Fibroblast of mammary gland (primary cell): ENCODE results near the gene KIF18A.

Experiments used
- DNase-seq: peaks from one replicate; pipeline ENCODE4 v3.0.0-alpha.2; 2010; ENCODE audit warnings: low read depth
- H3K4me3 ChIP-seq: 2 replicates; pipeline ENCODE4 v1.5.1; 2011; ENCODE audit warnings: low read depth, mild to moderate bottlenecking, low read length, moderate library complexity; ENCODE audit not compliant: control insufficient read depth
- CTCF ChIP-seq: conservative IDR thresholded peaks from 2 replicates; pipeline ENCODE4 v1.5.1; 2011; ENCODE audit warnings: low read depth, low read length, inconsistent platforms; ENCODE audit not compliant: control insufficient read depth, insufficient read depth

The KIF18A gene

DNA sequence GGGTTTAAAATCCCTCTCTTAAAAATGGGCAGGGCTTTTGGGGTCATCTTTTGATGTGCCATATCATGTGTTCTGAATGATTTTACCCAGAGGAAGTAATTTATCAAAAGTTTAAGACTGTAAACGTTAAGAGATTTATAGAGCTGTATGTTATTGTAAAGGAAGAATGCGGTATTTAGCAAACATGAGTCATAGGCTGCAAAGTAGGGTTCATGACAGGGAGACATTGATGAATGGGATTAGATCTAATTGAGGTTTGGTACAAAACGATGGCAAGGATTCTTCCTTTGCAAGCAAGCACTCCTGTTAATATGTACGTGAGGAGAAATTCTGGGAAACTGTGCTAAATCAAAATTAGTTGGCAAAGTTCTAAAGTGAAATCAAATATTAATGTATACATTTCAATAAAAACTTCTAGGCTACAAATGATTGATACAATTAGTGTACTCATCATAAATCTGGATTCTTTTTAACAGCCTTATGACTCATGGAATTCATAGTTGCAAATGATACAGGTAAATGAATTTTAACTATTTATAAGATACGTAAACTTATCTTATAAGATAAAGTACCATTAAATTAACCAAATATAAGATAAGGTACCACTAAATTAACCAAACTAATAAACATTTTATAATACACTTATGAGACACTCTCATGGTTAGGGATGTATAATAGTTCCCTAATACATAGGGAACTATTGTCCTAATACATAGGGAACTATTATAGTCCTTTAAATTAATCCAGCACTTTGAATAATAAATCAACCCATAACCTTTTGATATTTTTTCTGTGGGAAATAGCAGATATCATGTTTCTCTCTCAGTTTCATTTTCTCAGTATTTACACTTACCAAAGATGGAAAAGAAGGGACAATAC lies 58.4 kb downstream of the KIF18A start:
- no peak overlapping the region for H3K4me3 ChIP-seq
- DNase-seq: peak; percentile 47
- no peak for TF ChIP-seq CTCF

- H3K4me3 ChIP-seq: no peak overlapping the region
- TF ChIP-seq CTCF: no peak
- DNase-seq: no peak
Observed at GRCh38 chr11:28048812-28049211, 59.1 kb downstream of the KIF18A start.

DNA sequence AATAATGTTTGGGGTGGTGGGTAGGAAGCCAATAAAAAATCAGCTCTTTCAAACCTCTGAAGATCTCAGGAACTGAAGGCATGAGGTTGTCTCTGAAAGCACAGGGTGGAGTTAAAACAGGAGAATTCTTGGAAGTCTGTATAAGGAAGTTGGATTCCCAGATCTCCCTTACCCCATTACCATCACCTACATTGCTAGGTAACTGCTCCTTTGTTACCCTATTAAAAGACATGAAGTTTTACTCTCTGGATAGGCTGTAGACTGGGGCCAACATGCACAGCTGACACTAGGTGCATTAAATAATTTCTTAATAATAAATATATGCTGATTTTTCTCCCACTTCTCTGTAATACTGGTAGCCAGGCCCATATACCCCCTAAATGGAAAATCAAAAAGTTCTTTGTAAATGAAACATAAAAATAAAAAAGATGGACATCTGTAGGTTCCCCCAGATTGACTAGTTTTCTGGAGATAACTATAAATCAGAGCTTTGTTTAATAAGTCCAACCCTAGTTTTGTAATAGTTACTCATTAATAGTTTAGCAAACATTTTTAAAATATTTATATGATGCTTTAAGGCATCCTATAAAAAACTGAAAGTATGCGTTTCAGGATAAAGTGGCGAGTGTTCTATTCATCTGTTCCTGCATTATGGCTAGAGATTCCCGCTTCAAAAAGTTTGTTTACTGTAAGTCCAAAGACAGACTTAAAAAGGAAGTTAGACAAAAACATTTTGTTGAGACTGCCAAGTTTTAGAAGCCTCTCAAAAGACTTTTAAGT lies 63.8 kb downstream of the KIF18A start:
- TF ChIP-seq CTCF: no peak
- no peak for DNase-seq
- no peak overlapping the region for H3K4me3 ChIP-seq

GRCh38 chr11:28040384-28040783 lies 67.6 kb downstream of the KIF18A start:
- no peak overlapping the region for H3K4me3 ChIP-seq
- no peak for TF ChIP-seq CTCF
- DNase-seq: no peak

GRCh38 chr11:28038775-28039174 lies 69.2 kb downstream of the KIF18A start:
- TF ChIP-seq CTCF: no peak
- no peak overlapping the region for H3K4me3 ChIP-seq
- DNase-seq: no peak

DNA sequence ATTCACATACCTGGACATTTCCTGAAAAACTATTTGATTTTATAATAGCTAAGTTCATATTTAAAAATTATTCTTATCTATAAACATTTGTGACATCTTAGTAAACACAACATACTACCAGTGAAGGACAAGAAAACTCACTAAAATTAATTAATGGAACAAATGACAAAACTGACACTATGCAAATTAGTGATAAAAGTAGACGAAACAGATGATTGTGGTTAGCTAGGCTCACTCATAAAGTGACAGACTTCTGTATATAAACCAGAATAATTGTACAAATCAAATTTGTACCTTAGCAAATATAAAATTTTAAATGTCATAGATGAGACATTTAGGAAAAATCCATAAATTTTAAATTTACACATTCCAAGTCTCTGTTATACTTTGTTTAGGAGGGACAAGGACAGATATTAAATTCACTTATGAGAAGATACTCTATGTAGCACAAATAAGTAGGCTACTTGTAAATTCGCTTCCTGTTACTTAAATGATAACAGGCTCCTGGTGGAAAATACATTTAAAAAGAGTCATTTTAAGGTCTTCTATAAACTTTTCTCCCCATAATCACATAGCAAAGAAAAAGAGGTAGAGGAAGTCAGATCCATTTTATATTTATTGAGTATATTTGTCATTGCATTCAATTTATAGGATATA lies 81.2 kb downstream of the KIF18A start:
- no peak for TF ChIP-seq CTCF
- no peak for DNase-seq
- H3K4me3 ChIP-seq: no peak overlapping the region
